GM15510 (cell line): ENCODE data around the gene SOX4.
A peak's percentile ranks its signal among the peaks of the same experiment; 100 is the strongest.

Experiments
- POLR2A ChIP-seq: IDR thresholded peaks from 3 replicates; pipeline ENCODE4 v1.6.1; 2011; ENCODE audit warnings: borderline replicate concordance; ENCODE audit not compliant: insufficient read length; ENCODE audit errors: extremely low read depth

Gene SOX4

GRCh38 chr6:21593412-21593926, at the start of gene SOX4:
Gene SOX4, plus strand, starts transcription at chr6:21593751. Its CDS starts 784 bp downstream, at chr6:21594535.
- peak; percentile 98 for TF ChIP-seq POLR2A

DNA sequence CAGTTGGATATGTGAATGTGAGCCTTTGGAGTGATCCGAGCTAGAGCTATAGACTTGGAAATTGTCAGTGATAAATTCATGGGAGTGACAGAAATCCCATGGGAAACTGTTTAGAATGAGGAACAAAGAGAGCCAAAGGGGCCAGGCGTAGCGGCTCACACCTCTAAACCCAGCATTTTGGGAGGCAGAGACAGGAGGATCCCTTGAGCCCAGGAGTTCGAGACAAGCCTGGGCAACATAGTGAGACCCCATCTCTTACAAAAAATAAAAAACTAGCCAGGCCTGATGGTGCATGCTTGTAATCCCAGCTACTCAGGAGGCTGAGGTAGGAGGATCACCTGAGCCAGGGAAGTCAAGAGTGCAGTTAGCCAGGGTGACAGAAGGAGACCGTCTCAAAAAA, 39.3 kb upstream of the SOX4 start:
- TF ChIP-seq POLR2A: no peak

DNA sequence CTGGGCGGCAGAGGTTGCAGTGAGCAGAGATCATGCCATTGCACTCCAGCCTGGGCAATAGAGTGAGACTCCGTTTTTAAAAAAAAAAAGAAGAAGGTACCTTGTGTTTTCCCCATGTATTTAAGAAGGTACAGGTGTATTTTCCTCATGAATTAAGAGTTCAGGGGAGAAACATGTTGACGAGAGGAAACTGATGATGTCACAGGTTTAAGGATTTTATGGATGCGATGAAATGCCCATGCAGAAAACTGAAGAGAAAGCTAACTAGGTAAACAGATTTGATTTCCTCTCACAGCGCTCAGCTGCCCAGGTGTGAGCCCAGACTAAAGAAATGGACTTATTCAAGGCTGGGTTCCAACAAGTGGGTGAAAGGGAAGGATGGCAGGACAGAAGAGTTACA, 38.4 kb upstream of the SOX4 start:
- TF ChIP-seq POLR2A: no peak

DNA sequence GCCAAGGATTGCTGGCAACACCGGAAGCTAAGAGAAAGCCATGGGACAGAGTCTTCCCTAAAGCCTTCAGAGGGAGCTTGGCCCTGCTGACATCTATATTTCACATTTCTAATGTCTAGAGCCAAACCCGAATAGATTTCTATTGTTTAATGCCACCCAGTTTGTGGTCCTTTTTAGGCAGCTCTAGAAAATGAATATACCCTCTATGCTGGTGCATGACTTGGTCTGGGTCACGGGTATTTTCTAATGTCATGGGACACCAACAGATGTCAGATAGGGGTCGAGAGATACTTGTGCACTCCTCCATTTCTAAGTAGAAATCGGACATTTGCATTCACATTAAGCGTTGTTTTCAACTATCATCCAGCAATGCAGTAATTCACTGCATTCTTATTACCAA, 37.0 kb upstream of the SOX4 start:
- no peak for TF ChIP-seq POLR2A

GRCh38 chr6:21556968-21557721, 36.4 kb upstream of the SOX4 start:
- no peak for TF ChIP-seq POLR2A

DNA sequence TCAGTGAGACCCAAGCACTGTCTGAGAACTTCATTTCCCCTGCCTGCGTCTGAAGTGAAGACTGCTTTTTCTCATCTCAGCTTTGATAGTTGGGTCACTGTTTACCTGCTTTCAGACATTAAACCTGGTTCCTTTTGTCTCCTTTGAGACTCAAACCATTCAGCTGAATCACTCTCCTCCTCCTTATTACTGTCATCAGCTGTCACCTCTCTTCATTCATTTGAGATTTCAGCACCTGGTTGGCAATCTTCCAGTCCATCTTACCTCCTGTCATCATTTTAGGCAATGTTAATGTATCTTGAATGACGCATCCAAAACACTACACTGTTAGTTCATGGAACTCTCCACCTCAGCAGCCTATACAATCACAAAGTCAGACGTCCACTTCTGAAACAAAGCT, 34.3 kb upstream of the SOX4 start:
- TF ChIP-seq POLR2A: no peak

- TF ChIP-seq POLR2A: no peak
Measured at GRCh38 chr6:21560249-21560648, 33.3 kb upstream of the SOX4 start.

- TF ChIP-seq POLR2A: no peak
Measured at GRCh38 chr6:21565431-21565830, 28.1 kb upstream of the SOX4 start.

DNA sequence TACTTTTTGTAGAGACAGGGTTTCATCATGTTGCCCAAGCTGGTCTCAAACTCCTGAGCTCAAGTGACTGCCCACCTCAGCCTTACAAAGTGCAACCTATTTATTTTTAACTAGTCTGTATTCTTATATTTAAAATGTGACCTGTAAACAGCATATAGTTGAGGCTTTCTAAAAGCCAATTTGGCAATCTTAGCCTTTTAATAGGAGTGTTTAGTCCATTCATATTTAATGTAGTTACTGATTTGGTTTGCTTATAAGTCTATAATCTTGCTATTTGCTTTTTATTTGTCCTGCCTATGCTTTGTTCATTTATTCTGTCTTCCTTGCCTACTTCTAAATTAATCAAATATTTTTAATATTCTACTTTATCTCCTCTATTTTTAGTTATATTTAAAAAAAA, 15.0 kb upstream of the SOX4 start:
- TF ChIP-seq POLR2A: no peak

DNA sequence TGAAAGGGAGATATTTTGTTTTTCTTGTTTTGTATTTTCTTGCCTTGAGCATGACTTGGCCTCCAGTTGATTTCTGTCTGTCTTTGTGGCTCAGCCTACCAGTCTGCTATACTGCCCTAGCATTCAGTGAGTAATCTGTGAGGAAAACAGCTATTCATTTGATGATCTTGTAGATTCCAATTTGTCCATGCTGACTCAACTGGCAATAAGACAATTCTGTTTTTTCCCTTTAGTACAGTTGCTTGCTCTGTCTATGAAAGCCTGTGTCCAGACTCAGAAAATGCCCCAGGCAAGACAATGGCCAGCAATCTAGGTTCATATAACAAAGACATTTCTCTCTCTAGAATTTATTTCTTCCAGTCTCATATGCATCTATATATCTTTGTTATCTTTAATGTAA, 10.9 kb upstream of the SOX4 start:
- no peak for TF ChIP-seq POLR2A

- no peak for TF ChIP-seq POLR2A
Measured at GRCh38 chr6:21586300-21586699, 7.3 kb upstream of the SOX4 start.

DNA sequence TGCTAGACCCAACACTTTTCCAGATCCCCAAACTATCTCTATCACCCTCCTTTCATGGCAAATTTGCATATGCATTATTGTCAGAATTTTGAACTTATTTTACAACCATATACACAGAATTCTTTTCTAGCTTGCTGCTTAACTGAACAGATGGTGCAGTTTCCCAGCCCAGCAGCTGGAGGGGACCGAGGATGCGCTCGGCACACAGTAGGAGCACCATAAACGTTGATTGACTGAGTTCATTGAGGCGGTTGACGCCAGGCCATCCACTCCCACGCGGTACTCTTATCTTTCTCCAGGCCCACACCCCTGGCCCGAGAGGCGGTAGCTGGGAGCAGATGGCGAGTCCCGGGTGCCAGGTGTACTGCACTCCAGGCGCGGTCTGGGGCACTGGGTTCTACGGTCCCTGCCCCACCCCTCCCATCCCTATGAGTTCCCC, 6.8 kb upstream of the SOX4 start:
- no peak for TF ChIP-seq POLR2A

DNA sequence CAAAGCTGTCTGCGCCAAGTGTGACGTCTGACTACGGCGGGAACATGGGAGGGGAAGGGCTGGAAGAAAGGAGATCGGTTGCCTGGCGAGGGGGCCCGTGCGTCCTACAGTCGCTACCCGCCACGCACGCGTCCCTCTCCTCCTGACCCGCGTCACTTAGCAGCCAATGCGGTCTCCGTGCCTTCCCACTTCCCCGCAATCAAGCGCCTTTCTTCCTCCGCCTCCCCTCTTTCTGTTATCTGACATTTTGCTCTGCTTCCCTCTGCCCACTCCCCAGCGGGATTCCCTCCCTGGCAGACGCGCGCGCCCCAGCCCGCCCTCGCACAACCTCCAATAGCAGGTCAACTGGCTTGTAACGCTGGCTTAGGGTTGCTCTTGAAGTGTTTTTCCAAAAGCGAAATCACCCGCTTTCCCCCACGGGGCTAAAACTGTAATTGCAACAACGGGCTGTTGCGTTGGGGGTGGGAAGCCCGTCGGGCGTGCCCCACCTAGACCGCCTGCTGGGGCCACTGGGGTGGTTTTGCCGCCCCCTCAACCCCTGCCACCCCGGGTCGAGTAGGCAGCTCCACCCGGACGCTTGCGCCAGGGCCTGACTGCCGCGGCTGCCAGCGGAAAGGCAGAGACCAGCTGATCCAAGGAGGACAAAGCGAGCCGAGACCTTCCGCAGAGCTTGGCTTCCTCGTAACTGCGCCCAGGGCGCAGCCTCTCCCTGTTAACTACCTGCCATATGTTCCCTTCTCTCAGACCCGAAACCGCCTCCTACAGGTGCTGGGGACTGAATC, 6.2 kb upstream of the SOX4 start:
- no peak for TF ChIP-seq POLR2A

DNA sequence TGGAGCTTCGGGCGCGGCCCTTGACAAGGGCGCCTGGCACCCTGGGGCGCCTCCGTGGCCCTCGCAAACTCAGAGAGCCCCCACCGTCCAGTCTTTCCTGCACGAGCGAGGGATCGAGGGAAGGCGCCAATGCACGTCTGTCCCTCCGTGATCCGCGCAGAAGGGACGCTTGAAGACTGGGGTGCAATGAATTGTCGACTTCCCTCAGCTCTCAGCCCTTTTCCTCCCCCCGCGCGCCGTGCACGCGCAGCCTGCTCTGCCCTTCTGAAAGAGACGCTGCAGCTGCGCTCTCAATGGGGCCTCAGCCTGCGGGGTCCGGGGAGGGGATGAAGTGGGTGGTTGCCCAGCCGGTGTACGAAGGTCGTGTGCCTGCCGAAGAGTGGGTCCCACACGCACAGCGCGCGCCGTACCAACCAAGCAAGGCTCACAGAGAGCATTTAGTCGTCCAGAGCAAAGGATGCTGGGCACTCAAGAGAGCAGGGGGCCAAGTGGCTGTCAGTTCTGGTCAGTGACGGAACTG, 5.5 kb upstream of the SOX4 start:
- no peak for TF ChIP-seq POLR2A
